Loucy (cell line): ENCODE measurements around the gene JAG1.

ENCODE experiments used
- EZH2phosphoT487 ChIP-seq: fragments of 200-600 bp; IDR thresholded peaks from 2 replicates; pipeline ENCODE4 v1.6.1; 2018; ENCODE audit warnings: antibody characterized with exemption, mild to moderate bottlenecking, moderate library complexity, borderline replicate concordance
- TF ChIP-seq, protein P1 (sequence below): fragments of 200-600 bp; sonication (generic); conservative IDR thresholded peaks from 2 replicates; pipeline ENCODE4 v1.5.1; 2014; ENCODE audit warnings: mild to moderate bottlenecking, antibody characterized with exemption, low read length

- TF ChIP-seq, protein P1, sequence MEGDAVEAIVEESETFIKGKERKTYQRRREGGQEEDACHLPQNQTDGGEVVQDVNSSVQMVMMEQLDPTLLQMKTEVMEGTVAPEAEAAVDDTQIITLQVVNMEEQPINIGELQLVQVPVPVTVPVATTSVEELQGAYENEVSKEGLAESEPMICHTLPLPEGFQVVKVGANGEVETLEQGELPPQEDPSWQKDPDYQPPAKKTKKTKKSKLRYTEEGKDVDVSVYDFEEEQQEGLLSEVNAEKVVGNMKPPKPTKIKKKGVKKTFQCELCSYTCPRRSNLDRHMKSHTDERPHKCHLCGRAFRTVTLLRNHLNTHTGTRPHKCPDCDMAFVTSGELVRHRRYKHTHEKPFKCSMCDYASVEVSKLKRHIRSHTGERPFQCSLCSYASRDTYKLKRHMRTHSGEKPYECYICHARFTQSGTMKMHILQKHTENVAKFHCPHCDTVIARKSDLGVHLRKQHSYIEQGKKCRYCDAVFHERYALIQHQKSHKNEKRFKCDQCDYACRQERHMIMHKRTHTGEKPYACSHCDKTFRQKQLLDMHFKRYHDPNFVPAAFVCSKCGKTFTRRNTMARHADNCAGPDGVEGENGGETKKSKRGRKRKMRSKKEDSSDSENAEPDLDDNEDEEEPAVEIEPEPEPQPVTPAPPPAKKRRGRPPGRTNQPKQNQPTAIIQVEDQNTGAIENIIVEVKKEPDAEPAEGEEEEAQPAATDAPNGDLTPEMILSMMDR: no peak
- TF ChIP-seq EZH2phosphoT487: no peak
These were observed 38.2 kb downstream of the JAG1 start for GRCh38 chr20:10635476-10636208.
